K562 (cell line): ENCODE data around the gene TMEM87B. TPM values are rescaled to one million over a fixed set of nuclear protein-coding genes. Genes with fewer than 3 reads are reported as not detected.

Experiments
- FIP1L1 ChIP-seq: fragments of 200-400 bp; formaldehyde crosslinking; IDR thresholded peaks from 2 replicates; pipeline ENCODE4 v1.6.1; 2018; ENCODE audit warnings: mild to moderate bottlenecking, low read depth, low read length; ENCODE audit not compliant: poor library complexity, severe bottlenecking
- NRF1 ChIP-seq, 2 experiments: fragments of 450-650 bp; IDR thresholded peaks in 1 of 2; conservative IDR thresholded peaks in 1 of 2; 2 replicates each; pipeline ENCODE4 v1.6.1; 2014; ENCODE audit warnings: mild to moderate bottlenecking in 2 of 2
- RBBP5 ChIP-seq: fragments of 200-600 bp; sonication (generic); IDR thresholded peaks from 2 replicates; pipeline ENCODE4 v1.6.1; 2012; ENCODE audit warnings: borderline replicate concordance, mild to moderate bottlenecking, low read length, control low read depth, inconsistent platforms; ENCODE audit not compliant: insufficient read depth, poor library complexity, severe bottlenecking
- SRSF3 ChIP-seq: fragments of 200-400 bp; formaldehyde crosslinking; IDR thresholded peaks from 2 replicates; pipeline ENCODE4 v1.6.1; 2016; ENCODE audit warnings: mild to moderate bottlenecking, low read length, moderate library complexity; ENCODE audit not compliant: insufficient read depth
- ZNF146 ChIP-seq: IDR thresholded peaks from one replicate; pipeline ENCODE4 v1.6.1; 2018; ENCODE audit warnings: missing compliant biosample characterization; ENCODE audit not compliant: unreplicated experiment
- ZNF444 ChIP-seq: fragments of 250-450 bp; sonication (Bioruptor Pico); IDR thresholded peaks from 2 replicates; pipeline ENCODE4 v1.4.0; 2020; ENCODE audit warnings: mild to moderate bottlenecking, moderate library complexity
- ZNF780A ChIP-seq: fragments of 250-450 bp; sonication (Bioruptor Pico); IDR thresholded peaks from 2 replicates; pipeline ENCODE4 v1.5.0; 2021; ENCODE audit warnings: mild to moderate bottlenecking
- polyA plus RNA-seq, 8 experiments: library from polyadenylated mRNA; depleted of rRNA in 4 of 8; stranded (reverse) in 5 of 8; unstranded in 3 of 8; fragments of >200 nt; fragmentation: Nextera tagmentation in 2 of 8; fragmentation: Illumina TruSeq in 1 of 8; extraction: Ambion mirVana in 2 of 8; extraction: Trizol in 1 of 8; gene quantifications; 2 replicates each; pipeline versions ENCODE4 v1.2.1 to v1.2.3, GENCODE V29; 2011 to 2014; ENCODE audit warnings: inconsistent platforms in 1 of 8, missing spikeins in 1 of 8
- total RNA-seq, 7 experiments: library from RNA; depleted of rRNA in 6 of 7; stranded (reverse); fragments of >200 nt in 6 of 7; fragmentation: Illumina TruSeq in 2 of 7; extraction: Trizol in 2 of 7; gene quantifications; 2 replicates each; pipeline versions ENCODE4 v1.2.1 to v1.2.3, GENCODE V29; 2011 to 2021; ENCODE audit warnings: low replicate concordance in 1 of 7
- TF ChIP-seq, protein P1 (sequence below), 2 experiments: fragments of 250-450 bp in 1 of 2; fragments of 450-650 bp in 1 of 2; sonication (Bioruptor Pico) in 1 of 2; IDR thresholded peaks; 2 replicates each; pipeline versions ENCODE4 v1.6.1 to v1.8.0; 2016 to 2021; ENCODE audit warnings: mild to moderate bottlenecking in 2 of 2, moderate library complexity in 2 of 2, missing compliant biosample characterization in 1 of 2, missing genetic modification characterization in 1 of 2
- TF ChIP-seq, protein P2 (sequence below): fragments of 250-450 bp; sonication (Bioruptor Pico); IDR thresholded peaks from 2 replicates; pipeline ENCODE4 v1.9.0; 2021; ENCODE audit warnings: mild to moderate bottlenecking, inconsistent platforms
- TF ChIP-seq, protein P3 (sequence below): fragments of 450-650 bp; IDR thresholded peaks from 2 replicates; pipeline ENCODE4 v1.6.1; 2018; ENCODE audit not compliant: partially characterized antibody
- TF ChIP-seq, protein P4 (sequence below): sonication (generic); formaldehyde crosslinking; IDR thresholded peaks from 2 replicates; pipeline ENCODE4 v1.8.1; 2022; ENCODE audit warnings: missing genetic modification reagents
- TF ChIP-seq, protein P5 (sequence below): fragments of 250-450 bp; sonication (Bioruptor Pico); IDR thresholded peaks from 2 replicates; pipeline ENCODE4 v1.9.0; 2021; ENCODE audit warnings: mild to moderate bottlenecking
- TF ChIP-seq, protein P6 (sequence below): sonication (generic); formaldehyde crosslinking; IDR thresholded peaks from 2 replicates; pipeline ENCODE4 v1.9.0; 2022; ENCODE audit warnings: mild to moderate bottlenecking, missing genetic modification reagents
- TF ChIP-seq, protein P7 (sequence below), 2 experiments: fragments of 450-650 bp in 1 of 2; sonication (generic) in 1 of 2; formaldehyde crosslinking in 1 of 2; IDR thresholded peaks in 1 of 2; conservative IDR thresholded peaks in 1 of 2; 2 replicates each; pipeline versions ENCODE4 v1.6.1 to v1.8.1; 2016 to 2023; ENCODE audit warnings: mild to moderate bottlenecking in 2 of 2, moderate library complexity in 2 of 2, inconsistent platforms in 1 of 2, missing genetic modification reagents in 1 of 2

TMEM87B gene
- total and polyA plus RNA-seq, 9 of the 15 experiments (the other 6 are each of a cell fraction or from before 2014, with no cell fraction given), result 3.7 to 17.1 (median 11.0) TPM

DNA sequence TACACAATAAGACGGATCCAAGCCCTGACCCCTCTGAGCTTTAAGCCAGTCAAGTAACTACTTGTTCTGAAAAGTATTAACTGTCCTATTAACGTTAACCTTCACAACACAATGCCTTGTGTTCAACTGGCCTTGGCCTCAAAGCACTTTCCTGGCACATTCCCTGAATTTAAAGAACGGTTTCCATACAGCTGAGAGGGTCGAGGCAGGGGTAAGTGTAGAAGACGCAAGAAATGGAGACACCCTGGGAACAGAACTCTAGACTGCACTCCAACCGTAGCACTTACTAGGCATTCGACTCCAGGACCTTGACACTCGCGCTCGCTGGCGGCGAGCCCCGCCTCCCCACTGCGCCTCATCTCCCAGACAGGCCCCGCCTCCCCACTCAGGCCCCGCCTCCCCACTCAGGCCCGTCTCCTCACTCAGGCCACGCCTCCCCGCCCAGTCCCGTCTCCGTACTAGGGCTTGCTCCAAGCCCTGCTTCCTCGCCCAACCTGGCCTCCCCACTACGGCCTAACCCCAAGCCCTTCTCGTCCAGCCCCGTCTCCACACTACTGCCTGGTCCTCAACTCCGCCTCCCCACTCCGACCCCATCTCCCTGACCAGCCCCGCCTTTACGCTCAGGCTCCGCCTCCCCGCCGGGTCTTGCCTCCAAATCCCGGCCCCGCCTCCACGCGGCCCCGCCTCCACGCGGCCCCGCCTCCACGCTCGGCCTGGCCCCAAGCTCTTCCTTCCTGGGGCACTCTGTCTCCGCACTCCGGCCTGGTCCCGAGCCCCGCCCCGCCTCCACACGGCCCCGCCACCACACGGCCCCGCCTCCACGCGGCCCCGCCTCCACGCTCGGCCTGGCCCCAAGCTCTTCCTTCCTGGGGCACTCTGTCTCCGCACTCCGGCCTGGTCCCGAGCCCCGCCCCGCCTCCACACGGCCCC, 887 bp upstream of the TMEM87B start (continued):
- TF ChIP-seq FIP1L1 (no peak), ZNF444 (CRISPR knock-in tag) (no peak), ZNF146 (CRISPR knock-in tag) (no peak), NRF1 (conservative IDR thresholded peaks at IDR 0.05 in 1 of 2, IDR thresholded peaks at IDR 0.05 in 1 of 2) (peak; percentile 64 to 68), RBBP5 (peak; percentile 33), ZNF780A (no peak), SRSF3 (no peak)
- TF ChIP-seq, protein P1, sequence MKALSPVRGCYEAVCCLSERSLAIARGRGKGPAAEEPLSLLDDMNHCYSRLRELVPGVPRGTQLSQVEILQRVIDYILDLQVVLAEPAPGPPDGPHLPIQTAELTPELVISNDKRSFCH (CRISPR knock-in tag; IDR thresholded peaks at IDR 0.05), result no peak
- TF ChIP-seq, protein P1 (tag; IDR thresholded peaks at IDR 0.05), result no peak
- TF ChIP-seq, protein P2, sequence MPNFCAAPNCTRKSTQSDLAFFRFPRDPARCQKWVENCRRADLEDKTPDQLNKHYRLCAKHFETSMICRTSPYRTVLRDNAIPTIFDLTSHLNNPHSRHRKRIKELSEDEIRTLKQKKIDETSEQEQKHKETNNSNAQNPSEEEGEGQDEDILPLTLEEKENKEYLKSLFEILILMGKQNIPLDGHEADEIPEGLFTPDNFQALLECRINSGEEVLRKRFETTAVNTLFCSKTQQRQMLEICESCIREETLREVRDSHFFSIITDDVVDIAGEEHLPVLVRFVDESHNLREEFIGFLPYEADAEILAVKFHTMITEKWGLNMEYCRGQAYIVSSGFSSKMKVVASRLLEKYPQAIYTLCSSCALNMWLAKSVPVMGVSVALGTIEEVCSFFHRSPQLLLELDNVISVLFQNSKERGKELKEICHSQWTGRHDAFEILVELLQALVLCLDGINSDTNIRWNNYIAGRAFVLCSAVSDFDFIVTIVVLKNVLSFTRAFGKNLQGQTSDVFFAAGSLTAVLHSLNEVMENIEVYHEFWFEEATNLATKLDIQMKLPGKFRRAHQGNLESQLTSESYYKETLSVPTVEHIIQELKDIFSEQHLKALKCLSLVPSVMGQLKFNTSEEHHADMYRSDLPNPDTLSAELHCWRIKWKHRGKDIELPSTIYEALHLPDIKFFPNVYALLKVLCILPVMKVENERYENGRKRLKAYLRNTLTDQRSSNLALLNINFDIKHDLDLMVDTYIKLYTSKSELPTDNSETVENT (CRISPR knock-in tag), result no peak
- TF ChIP-seq, protein P3, sequence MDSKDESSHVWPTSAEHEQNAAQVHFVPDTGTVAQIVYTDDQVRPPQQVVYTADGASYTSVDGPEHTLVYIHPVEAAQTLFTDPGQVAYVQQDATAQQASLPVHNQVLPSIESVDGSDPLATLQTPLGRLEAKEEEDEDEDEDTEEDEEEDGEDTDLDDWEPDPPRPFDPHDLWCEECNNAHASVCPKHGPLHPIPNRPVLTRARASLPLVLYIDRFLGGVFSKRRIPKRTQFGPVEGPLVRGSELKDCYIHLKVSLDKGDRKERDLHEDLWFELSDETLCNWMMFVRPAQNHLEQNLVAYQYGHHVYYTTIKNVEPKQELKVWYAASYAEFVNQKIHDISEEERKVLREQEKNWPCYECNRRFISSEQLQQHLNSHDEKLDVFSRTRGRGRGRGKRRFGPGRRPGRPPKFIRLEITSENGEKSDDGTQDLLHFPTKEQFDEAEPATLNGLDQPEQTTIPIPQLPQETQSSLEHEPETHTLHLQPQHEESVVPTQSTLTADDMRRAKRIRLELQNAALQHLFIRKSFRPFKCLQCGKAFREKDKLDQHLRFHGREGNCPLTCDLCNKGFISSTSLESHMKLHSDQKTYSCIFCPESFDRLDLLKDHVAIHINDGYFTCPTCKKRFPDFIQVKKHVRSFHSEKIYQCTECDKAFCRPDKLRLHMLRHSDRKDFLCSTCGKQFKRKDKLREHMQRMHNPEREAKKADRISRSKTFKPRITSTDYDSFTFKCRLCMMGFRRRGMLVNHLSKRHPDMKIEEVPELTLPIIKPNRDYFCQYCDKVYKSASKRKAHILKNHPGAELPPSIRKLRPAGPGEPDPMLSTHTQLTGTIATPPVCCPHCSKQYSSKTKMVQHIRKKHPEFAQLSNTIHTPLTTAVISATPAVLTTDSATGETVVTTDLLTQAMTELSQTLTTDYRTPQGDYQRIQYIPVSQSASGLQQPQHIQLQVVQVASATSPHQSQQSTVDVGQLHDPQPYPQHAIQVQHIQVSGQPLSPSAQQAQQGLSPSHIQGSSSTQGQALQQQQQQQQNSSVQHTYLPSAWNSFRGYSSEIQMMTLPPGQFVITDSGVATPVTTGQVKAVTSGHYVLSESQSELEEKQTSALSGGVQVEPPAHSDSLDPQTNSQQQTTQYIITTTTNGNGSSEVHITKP, result no peak
- TF ChIP-seq, protein P4, sequence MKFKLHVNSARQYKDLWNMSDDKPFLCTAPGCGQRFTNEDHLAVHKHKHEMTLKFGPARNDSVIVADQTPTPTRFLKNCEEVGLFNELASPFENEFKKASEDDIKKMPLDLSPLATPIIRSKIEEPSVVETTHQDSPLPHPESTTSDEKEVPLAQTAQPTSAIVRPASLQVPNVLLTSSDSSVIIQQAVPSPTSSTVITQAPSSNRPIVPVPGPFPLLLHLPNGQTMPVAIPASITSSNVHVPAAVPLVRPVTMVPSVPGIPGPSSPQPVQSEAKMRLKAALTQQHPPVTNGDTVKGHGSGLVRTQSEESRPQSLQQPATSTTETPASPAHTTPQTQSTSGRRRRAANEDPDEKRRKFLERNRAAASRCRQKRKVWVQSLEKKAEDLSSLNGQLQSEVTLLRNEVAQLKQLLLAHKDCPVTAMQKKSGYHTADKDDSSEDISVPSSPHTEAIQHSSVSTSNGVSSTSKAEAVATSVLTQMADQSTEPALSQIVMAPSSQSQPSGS (CRISPR knock-in tag), result no peak
- TF ChIP-seq, protein P5, sequence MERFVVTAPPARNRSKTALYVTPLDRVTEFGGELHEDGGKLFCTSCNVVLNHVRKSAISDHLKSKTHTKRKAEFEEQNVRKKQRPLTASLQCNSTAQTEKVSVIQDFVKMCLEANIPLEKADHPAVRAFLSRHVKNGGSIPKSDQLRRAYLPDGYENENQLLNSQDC (CRISPR knock-in tag), result no peak
- TF ChIP-seq, protein P6, sequence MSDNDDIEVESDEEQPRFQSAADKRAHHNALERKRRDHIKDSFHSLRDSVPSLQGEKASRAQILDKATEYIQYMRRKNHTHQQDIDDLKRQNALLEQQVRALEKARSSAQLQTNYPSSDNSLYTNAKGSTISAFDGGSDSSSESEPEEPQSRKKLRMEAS (CRISPR knock-in tag), result peak; percentile 20; the same call in 1 of the 2 replicates
- TF ChIP-seq, protein P7, sequence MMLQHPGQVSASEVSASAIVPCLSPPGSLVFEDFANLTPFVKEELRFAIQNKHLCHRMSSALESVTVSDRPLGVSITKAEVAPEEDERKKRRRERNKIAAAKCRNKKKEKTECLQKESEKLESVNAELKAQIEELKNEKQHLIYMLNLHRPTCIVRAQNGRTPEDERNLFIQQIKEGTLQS (IDR thresholded peaks at IDR 0.05), result no peak
- TF ChIP-seq, protein P7 (CRISPR knock-in tag; conservative IDR thresholded peaks at IDR 0.05), result no peak
